Measurements from ENCODE around the gene OR1M1.
A peak's percentile ranks its signal among the peaks of the same experiment; 100 is the strongest.

The OR1M1 gene

GRCh38 chr19:9075064-9075949, 11.6 kb upstream of the OR1M1 start:
- no peak for DNase-seq

- DNase-seq: no peak
Measured at GRCh38 chr19:9076901-9077300, 10.0 kb upstream of the OR1M1 start.

- no peak for DNase-seq
Measured at GRCh38 chr19:9078651-9079050, 8.2 kb upstream of the OR1M1 start.

GRCh38 chr19:9107375-9107774, 20.5 kb downstream of the OR1M1 start, which contains the start of gene OR7G2:
Gene OR7G2, minus strand, starts transcription at chr19:9107475. Its CDS starts 4,232 bp downstream, at chr19:9103243.
- DNase-seq: no peak

- no peak for DNase-seq
Measured at GRCh38 chr19:9109959-9110358, 23.1 kb downstream of the OR1M1 start.

GRCh38 chr19:9115307-9115813, 28.5 kb downstream of the OR1M1 start, which contains the start of gene OR7G1:
Gene OR7G1, minus strand, starts transcription at chr19:9115763. Its CDS starts 0 bp downstream, at chr19:9115763.
- no peak for DNase-seq

- DNase-seq: no peak
Measured at GRCh38 chr19:9116547-9116946, 29.7 kb downstream of the OR1M1 start.

- no peak for DNase-seq
Measured at GRCh38 chr19:9126900-9127405, 40.1 kb downstream of the OR1M1 start, which contains the start of gene OR7G3. Gene OR7G3, minus strand, starts transcription at chr19:9126950. Its CDS starts 0 bp downstream, at chr19:9126950.

GRCh38 chr19:9128171-9128570, 41.3 kb downstream of the OR1M1 start:
- no peak for DNase-seq

GRCh38 chr19:9130965-9131364, 44.1 kb downstream of the OR1M1 start:
- peak in 1 of 5 donors; percentile 7 for DNase-seq

GRCh38 chr19:9132422-9132821, 45.6 kb downstream of the OR1M1 start:
- DNase-seq: no peak

GRCh38 chr19:9139609-9140158, 52.8 kb downstream of the OR1M1 start:
- no peak for DNase-seq

GRCh38 chr19:9140159-9140874, 53.5 kb downstream of the OR1M1 start, which contains the start of gene ZNF317:
Gene ZNF317, plus strand, starts transcription at chr19:9140397. Its CDS starts 15,620 bp downstream, at chr19:9156017.
- DNase-seq: peak; percentile 75 to 91 (median 86)

GRCh38 chr19:9144920-9145319, 58.1 kb downstream of the OR1M1 start:
- DNase-seq: no peak

All from T-helper 1 cell (primary cell).